Retinal pigment epithelial cell (primary cell): ENCODE results near the gene CTSD.

Source experiments
- DNase-seq: peaks from one replicate; pipeline ENCODE4 v3.0.0-alpha.2; 2010; ENCODE audit warnings: low read depth
- H3K4me3 ChIP-seq: 2 replicates; pipeline ENCODE4 v1.5.1; 2011; ENCODE audit warnings: mild to moderate bottlenecking, low read length, control low read depth, moderate library complexity
- TF ChIP-seq, protein P1 (sequence below): conservative IDR thresholded peaks from 2 replicates; pipeline ENCODE4 v1.5.1; 2011; ENCODE audit warnings: low read depth, low read length, control low read depth, inconsistent platforms

The CTSD gene

GRCh38 chr11:1743585-1744136 lies 20.1 kb downstream of the CTSD start:
- TF ChIP-seq, protein P1, sequence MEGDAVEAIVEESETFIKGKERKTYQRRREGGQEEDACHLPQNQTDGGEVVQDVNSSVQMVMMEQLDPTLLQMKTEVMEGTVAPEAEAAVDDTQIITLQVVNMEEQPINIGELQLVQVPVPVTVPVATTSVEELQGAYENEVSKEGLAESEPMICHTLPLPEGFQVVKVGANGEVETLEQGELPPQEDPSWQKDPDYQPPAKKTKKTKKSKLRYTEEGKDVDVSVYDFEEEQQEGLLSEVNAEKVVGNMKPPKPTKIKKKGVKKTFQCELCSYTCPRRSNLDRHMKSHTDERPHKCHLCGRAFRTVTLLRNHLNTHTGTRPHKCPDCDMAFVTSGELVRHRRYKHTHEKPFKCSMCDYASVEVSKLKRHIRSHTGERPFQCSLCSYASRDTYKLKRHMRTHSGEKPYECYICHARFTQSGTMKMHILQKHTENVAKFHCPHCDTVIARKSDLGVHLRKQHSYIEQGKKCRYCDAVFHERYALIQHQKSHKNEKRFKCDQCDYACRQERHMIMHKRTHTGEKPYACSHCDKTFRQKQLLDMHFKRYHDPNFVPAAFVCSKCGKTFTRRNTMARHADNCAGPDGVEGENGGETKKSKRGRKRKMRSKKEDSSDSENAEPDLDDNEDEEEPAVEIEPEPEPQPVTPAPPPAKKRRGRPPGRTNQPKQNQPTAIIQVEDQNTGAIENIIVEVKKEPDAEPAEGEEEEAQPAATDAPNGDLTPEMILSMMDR = no peak
- DNase-seq = no peak
- H3K4me3 ChIP-seq = no peak overlapping the region

GRCh38 chr11:1742869-1743584 lies 20.7 kb downstream of the CTSD start:
- no peak for DNase-seq
- TF ChIP-seq, protein P1 = no peak
- no peak overlapping the region for H3K4me3 ChIP-seq

DNA sequence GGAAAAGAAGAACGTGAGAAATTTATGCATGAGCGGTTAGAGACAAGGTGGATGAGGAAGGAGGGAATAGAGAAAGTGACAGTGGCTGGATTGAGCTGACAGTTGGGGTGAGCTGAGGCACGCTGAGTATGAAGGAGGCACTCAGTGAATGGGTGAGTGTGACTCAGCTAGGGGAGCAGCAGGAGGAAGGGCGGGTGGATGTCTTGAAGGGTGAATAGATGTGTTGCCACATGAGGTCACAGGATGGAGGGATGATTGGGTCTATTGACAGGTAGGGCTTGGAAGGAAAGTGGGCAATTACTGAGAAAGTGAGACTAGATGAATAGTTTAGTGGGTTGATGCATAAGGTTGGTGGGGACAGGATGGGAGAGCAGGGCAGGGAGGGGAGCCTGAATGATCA lies 21.4 kb downstream of the CTSD start:
- H3K4me3 ChIP-seq = no peak overlapping the region
- TF ChIP-seq, protein P1 = no peak
- DNase-seq = no peak

DNA sequence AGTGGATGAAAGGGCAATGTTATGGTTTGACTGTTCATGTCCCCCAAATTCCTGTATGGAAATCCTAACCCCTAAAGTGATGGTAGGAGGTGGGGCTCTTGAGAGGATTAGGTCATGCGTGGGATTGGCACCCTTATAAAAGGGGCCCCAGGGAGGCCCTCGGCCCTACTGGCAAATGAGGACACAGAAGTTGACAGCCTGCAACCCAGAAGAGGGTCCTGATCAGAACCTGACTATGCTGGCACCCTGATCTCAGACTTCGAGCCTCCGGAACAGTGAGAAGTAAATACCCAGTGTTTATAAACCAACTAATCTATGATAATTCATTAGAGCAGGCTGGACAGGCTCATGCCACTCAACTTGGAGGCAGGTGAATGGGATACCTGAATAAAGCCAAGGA lies 22.0 kb downstream of the CTSD start:
- DNase-seq = no peak
- TF ChIP-seq, protein P1 = no peak

GRCh38 chr11:1740786-1741530 lies 22.8 kb downstream of the CTSD start:
- TF ChIP-seq, protein P1 = no peak
- no peak for DNase-seq
- no peak overlapping the region for H3K4me3 ChIP-seq

More for the DNA sequence above, 22.0 kb downstream of the CTSD start:
- H3K4me3 ChIP-seq = no peak overlapping the region

DNA sequence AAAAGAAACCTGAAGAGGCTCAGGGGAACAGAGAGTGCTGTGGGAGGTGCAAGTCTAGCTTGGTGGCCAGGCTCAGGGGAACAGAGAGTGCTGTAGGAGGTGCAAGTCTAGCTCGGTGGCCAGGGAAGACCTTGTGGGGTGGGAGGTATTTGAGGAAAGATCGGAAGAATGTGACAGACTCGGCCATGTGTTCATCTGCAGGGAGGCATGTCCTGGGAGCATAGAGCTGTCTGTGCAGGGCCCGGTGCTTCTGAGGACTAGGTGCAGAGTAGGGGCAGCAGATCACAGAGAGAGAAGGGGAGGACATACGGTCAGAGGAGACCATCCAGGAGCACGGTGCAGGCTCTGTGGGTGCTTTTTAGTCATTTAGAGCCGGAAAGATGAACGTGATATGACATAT lies 24.2 kb downstream of the CTSD start:
- TF ChIP-seq, protein P1 = no peak
- no peak overlapping the region for H3K4me3 ChIP-seq
- no peak for DNase-seq
